DLD1 (cell line): ENCODE measurements around the gene APLNR.

Source experiments
- in situ Hi-C: cut with HindIII; loops from 2 replicates; pipeline ENCODE4 v1.10.0; 2017; ENCODE audit warnings: low sequenced_read_pairs

APLNR gene

DNA sequence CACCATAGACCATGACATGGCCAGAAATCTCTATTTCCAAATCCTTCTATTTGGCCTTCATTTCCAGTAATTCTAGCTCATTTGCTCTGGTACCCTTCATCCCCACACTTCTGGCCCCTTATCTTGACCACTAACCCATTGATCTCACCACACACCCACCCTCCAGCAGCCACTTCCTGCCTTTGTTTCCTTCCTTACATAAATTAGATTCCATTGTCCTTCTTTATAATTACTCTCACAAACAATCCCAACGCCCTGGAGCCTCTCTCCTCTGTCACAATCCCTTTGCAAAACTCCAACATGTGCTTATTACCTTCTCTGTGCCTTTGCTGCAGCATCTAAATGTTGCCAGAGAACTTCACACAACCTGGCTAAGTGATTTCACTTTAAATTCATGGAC is 14.8 kb downstream of the APLNR start:
- in situ Hi-C loops = no loop called here

DNA sequence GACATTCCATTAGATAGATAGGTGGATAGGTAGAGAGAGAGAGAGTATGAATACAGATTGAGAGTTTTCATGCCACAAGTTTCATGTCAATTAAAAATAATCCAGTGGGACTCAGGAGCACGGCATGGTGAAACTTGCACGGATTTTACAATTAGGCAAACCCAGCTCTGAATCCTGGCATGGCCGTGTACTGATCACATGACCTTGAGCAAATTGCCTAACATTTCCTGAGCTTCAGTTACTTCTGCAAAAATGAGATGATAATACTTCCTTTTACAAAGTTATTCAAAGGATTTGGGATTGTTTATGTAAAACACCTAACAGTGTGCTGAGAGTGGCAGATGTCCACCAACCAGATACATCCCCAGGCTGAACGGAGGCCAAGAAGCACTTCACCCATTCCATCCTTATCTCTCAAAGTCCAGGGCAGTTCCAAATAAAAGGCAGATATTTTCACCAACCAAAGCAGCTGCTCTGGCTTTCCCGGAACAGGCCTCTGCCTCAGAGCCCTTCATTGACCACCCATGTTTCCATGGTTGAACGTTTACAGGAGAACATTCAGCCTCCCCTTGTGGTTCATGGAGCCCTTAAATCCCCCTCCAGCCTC is 17.9 kb downstream of the APLNR start:
- in situ Hi-C loops = no loop called here

DNA sequence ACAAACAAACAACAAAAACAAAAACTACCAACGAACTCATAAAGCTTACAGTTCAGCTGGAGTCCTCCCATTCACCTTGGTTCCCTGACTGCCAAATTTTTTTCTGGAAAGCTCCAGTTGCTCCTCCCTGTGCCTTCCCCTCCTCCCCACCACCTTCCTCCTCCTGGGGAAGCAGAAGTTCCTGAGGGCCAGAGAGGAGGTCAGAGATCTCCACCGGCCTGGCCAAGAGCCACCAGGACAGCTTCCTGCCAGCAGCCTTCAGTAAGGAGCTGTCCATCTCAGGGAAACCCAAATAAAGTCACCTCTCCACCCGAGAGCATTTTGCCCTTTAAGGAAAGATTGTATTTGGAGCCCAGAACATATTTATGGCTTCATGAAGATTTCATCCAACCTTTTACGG is 20.0 kb downstream of the APLNR start:
- in situ Hi-C loops = no loop called here

DNA sequence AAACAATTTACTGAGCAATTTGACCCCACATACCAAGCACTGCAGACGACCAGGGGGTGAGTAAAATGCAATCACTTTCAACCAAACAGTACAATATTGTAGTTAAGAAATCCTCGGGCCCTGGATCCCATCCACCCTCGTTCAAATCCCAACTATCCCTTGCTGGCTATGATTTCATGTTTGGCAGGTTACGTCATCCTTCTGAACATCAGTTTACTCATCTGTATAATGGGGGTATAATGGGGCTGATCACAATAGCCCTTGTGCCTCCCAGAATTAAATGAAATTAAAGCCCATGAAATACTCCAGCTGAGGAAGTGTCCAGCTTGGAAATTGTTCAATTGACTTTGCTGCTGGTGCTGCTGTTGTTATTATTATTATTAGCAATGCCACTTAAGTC is 20.6 kb downstream of the APLNR start:
- in situ Hi-C loops = no loop called here

DNA sequence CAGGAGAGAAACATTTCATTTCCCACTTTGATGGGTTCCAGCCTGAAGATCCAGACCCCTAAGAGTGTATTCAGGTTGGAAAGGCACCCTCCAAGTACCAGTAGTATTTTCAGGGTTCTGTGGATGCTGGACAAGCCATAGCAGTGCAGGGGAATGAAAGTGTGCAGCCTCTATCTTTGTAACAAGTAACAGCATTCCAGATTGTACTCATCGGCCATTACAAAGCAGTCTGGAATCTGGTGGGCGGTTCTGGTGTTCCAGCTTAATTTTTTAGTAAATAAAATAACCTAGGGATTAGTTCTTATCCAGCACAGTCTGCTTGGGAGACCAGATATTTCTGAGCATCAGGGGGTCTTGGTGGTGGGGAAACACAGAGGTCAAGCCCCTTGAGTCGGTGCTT is 22.6 kb downstream of the APLNR start:
- in situ Hi-C loops = no loop called here

DNA sequence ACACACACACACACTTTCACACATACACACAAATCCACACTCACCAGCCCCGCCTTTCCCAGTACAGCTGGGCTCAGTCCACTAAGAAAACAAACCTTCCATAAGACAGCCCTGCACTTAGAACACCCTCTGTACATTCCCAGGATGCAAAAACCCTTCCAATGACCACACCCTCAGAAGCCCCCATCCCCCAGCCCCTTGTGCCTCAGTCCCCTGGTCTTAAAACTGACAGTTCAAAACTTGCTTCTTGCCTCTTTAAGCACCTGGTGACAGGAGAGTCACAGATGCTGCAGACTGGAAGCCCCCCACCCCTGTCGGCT is 23.0 kb downstream of the APLNR start:
- in situ Hi-C loops = no loop called here

DNA sequence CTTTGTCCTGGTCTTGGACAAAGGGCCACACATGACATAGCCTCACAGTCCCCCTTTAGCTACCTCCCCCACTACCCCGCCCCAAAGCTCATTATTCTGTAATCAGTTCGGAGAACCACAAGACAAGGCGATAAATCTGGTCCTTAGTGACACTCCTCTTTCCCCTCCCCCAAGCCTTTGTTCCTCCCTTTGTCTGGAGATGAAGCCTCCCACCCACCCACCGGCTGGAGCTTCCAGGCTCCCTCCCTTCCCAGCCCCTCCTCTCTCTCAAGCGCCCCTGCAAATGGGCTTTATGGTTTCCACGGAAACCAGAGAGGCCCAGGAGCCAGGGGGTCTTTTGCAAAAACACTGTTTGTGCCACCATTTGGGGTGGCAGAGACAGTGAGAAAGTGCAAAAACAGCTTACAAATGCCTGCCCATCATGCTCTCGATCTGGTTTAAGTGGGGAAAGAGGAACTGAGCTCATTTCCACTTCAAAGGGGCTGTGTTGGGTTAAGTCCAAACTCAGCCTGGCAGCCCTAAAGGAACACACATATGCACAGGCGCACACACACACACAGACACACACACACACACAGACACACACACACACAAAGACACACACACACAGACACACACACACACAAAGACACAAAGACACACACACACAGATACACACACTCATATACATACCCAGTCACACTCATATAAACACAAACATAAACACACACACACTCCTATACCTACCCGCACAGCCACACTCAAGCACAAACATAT is 23.5 kb downstream of the APLNR start:
- in situ Hi-C loops = no loop called here

DNA sequence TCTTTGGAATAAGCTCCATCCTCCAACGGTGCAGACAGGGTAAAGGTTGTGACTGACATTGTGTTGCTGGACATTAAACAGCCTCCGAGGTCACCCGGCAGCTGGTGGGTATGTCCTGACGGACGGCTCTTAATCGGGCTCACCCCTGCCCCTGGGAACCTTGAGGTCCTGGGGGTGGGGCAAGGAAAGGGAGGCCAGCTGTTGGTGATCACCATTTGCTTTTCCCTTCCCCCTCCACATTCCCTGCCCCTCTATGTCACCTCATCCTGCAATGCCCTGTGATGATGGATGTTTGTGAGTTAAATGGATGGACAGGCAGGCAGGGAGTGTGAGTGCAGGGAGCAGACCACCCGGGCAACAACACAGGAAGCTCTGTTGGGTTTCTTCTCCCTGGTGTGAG is 26.3 kb downstream of the APLNR start:
- in situ Hi-C loops = no loop called here

DNA sequence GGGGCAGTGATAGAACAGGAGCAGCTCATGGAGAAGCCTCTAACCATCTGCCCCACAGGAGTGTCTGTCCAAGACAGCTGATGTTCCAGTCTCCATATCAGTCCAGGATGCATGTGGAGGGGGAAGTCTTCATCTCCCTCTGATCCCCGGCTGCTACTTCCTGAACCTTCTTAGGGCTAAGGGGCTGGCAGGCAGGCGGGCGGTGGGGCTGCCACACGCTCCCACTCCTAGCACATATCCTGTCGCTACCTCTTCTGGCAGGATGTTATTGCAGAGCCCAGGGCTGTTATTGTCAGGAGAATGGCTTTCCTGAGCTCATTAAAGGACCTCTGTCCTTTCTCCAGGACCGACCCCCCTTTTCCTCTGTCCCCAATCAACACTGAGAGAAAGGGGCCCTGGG is 29.9 kb downstream of the APLNR start:
- in situ Hi-C loops = no loop called here

DNA sequence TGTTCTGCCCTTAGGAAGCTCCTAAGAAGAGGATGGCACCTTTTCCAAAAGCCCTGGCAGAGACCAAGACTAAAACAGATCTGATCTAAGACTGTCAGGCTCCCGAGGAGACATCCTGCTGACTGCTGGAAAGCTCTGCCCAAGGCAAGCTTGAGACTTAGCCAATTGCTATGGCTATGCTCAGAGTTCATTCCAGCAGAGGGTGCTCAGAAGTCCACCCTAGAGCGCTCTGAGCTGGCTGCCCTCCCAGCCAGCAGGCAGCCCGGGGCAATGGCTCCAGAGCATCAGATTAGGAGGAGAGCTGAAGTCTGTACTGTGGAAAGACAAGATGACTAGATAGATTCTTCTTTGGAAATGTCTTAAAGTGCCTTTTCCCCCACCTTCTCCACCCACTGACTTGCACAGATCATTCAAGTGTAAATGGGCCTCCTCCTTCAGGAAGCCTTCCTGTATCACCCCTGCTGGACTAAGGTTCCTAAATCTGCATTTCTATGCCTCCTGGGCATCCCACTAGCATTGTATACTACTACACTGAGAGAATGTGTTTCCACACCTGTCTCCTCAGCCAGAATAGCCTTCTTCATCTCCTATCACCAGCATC is 31.9 kb downstream of the APLNR start:
- in situ Hi-C loops = no loop called here

DNA sequence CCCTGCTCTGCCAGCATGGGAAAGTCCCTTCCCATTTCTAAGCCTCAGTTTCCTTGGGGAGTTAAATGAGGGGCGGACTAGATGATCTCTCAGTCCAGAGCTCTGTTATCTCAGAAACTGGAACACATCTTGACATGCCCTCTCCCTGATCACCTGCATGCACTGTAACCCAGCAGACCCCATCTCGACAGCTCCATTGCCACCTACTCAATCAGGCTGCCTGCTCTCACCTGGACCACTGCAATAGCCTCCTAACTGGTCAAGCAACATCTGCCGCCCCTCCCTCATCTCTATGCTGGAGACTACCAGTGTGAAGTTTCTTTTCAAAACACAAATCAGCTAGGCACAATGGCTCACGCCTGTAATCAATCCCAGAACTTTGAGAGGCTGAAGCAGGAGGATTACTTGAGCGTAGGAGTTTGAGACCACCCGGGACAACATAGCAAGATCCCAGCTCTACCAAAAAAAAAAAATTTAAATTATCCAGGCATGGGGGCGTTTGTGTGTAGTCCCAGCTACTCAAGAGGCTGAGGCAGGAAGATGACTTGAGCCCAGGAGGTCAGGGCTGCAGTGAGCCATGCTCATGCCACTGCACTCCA is 33.1 kb downstream of the APLNR start:
- in situ Hi-C loops = no loop called here

DNA sequence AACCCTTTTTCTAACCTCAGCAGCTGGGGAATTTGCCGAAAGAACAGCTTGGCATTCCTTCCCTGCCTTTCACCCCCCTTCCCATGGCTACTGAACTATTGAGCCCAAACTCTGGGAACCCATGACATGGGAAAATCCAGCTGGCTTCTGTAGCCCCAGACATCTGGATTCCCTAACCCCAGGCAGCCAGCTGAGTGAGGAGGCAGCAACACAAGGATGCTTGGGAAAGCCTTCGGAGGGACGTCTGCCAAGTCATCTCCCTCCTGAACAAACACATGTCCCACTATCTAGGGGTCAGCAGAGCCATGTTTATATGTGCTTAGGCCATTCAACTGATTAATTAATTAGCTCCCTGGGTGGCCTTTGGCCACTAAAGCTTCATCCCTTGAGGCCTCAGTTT is 33.7 kb downstream of the APLNR start:
- in situ Hi-C loops = no loop called here

DNA sequence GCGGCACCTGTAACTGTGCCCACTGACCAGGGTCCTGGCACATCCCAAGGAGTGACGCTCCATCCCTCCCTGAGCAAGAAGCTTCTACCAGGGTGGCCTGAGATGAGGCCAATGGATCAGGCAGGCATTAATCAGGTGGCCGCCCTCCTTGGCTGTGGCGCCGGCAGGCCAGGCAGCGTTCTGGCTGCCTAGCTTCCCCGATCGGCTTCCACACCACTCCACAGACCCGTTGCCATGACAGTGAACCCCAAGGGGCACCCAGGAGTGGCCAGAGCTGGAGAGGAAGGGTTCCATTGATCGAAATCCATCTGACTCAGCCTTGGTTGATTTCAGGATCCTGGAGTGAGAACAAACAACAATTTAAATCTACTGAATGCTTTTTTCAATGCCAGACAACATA is 34.8 kb downstream of the APLNR start:
- in situ Hi-C loops = no loop called here

DNA sequence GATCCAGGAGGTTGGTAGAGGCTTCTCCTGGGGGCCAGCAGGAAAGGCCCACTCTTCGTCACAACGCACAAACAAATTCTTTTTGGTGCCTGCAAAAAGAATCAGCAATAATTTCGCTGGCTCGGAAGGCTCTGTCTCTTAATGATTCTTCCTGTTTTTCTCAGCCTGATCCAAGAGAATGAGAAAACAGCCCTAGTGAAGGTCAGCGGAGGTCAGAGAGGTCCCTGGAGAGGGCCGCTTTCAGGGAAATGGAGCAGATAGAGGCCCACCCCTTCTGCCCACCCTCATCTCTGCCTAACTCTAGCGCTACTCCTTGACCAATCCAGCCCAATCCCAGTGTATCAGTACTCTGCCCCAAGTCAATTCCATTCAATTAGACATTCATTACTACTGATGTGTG is 36.1 kb downstream of the APLNR start:
- in situ Hi-C loops = no loop called here

DNA sequence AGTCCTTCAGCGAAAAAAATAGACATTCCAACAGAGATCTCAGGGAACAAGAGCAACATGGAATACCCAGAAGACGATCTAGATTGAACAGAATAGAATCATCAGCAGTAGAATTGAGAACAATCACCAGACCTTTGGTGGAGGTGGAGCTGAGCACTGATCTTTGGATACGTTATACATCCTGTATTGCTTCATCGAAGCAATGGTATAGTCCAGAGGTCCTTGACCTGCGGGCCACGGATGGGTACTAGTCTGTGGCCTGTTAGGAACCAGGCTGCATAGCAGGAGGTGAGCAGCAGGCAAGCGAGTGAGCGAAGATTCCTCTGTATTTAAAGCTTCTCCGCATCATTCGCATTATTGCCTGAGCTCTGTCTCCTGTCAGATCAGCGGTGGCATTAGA is 37.7 kb downstream of the APLNR start:
- in situ Hi-C loops = no loop called here

DNA sequence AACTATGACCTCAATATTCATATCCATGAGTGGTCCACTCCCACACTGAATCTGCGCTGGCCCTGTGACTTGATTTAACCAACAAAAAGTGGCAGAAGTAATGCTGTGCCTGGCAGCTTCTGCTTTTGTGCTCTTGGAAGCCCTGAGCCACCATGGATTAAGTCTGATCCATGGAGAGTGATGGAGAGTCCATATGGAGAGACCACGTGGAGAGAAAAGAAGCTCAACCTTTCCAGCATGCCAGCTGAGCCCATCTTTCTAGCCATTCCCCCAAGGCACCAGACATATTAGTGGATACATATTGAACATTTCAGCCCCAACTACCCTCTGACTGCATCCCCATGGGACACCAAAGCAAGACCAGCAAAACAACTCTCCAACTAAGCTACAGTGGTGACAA is 39.3 kb downstream of the APLNR start:
- in situ Hi-C loops = no loop called here

DNA sequence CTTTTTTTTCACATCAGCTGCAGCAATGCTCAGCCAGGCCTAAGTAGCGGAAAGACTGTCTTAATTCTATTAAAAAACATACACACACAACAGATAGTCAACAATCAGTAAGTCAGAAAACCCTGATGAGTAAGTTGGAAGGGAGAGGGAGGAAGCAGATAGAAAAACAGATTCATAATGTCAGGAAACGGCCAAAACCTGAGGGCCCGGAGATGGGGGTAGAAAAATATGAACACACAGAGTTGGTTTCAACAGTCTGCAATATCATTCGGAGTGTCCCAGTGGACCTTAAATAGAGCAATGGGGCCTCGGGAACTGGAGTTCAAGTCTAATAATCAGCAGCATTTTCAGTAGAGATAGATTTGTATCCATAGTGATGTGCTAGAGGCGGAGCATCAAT is 40.5 kb downstream of the APLNR start:
- in situ Hi-C loops = no loop called here

DNA sequence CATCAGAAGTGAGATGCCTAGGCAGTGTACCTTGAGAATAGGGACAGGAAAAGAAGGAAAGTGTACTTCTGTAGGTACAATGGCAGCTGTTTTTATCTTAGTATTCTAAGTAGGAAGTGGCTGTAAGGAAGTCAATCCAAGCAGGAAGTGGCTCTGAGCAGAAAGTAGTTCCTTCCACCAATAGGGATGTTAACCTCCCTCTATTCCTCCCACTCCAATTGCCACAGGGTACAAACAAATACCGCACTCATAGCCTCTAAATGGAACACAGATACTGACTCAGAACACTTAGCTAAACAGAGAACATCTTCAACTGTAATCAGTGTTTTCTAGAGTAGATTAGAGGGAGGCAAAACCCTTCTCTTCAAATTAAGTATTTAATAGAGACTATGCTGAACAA is 44.7 kb downstream of the APLNR start:
- in situ Hi-C loops = no loop called here

DNA sequence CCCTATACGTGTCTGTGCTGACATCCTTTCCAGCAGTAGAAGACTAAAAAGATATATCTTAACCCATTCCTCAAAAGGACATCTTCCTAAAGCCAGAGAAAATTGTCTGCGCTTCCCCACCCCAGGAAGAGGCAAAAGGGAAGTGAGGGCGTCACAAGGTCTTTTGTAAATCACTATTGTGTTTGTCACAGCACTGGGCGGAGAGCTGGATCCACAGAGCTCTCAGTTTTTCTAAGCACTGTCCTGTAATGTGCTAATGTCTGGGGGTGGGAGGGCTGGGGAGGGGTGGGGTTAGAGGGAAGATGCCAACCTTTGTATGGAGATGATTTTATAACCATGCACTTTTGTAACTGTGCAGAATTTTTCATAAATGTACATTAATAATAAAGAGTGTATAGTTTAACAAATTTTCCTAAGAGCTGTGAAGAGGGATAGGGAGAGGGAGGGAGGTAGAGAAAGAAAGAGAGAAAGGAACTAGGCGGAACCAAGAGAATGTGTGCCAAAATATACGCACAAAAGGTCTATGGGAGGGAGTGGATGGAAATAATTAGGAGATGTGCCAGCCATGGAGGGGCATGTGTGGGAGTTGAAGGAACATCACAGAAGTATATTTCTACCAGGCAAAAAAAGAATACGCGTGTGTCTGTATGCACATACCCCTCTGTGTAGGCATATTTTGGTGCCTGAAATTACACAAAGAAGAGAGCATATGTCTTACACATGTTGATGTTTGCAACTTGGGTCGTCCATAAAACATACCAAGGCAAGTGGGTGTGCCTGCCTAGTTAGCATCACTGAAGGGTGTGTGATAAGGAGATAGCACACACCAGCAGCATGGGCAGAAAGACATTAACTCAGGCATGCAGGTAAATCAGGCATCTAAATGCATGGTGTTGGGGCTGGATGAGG is 45.5 kb downstream of the APLNR start:
- in situ Hi-C loops = no loop called here

DNA sequence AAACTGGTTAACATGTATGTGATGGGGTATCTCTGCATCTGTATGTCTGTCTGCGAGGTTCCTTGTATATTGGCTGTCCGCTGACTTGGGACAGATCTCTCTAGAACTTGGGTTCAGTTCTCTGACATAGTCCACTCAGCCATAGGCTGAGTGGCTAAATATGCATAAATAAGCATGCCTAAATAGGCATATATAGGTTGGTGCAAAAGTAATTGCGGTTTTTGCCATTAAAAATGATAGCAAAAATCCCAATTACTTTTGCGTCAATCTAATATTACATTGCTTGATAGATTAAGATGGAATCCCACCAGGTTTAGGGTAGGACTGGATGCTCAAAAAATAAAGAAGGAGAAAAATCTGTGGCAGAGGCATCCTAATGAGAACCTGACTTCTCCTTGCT is 46.5 kb downstream of the APLNR start:
- in situ Hi-C loops = no loop called here
